ENCODE measurements around the gene NOX5.

DNA sequence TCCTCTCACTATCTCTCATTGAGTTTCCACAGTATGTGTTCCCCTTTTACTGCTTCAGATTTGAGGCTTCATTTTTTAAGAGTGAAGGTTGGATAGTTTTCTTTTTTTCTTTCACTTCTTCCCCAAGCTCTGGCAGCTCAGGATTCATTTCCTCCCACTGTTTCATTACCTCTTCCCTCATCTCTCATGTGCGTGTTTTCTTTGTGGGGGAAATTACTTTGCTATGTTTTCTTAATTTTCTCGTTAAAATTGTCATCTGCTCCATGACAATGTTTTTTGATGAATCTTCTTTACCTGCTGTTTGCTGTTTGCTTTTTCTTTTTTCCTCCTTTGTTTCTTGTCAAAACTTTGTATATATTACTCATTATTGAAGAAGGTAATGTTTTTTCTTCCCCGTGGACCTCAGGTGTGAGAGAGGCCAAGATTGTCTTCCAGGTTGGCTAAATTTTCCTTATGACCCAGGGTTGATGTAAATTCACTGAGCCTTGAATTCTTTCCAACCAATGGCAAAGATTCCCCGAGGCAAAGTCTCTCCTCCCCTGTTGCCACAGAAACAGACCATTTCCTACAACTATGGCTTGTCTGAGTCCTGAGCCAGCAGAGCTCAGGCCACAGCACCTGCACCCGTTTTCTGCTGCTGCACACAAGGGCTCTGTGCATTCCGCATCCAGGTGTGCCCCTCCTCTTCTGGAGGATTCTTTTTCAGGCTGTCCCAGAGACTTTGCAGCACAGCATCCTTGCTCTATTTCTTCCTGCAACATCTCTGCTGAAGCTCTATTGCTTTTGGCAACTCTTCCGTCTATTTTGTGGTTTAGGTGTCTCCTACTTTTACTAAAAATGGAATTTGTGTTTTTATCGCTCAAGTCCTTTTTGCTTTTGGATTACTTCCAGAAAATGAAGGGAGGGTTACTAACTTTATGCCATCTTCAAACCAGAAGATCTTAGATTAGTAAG, 66.1 kb downstream of the NOX5 start:
- TF ChIP-seq CTCF (IDR thresholded peaks at IDR 0.05) (no peak), POLR2A (IDR thresholded peaks at IDR 0.05) (no peak)
